Ascending aorta (tissue), 2 donors: Measurements from ENCODE around the gene NFIA. TPM values are rescaled to one million over a fixed set of nuclear protein-coding genes. Genes with fewer than 3 reads are reported as not detected.
A peak's percentile ranks its signal among the peaks of the same experiment; 100 is the strongest.

ENCODE experiments used
- DNase-seq, 2 donors: peaks; one replicate each; pipeline ENCODE4 v3.0.0-alpha.2; 2019; ENCODE audit warnings: low spot score in 2 of 2
- H3K27ac ChIP-seq, 2 donors: fragments of 200-600 bp; sonication (generic); one replicate each; pipeline ENCODE4 v1.5.1; 2016 to 2017; ENCODE audit warnings: mild to moderate bottlenecking in 1 of 2
- H3K27me3 ChIP-seq: fragments of 200-600 bp; sonication (generic); one replicate; pipeline ENCODE4 v1.5.1; 2017
- H3K36me3 ChIP-seq, 2 donors: fragments of 200-600 bp; sonication (generic); one replicate each; pipeline ENCODE4 v1.5.1; 2016
- H3K4me1 ChIP-seq, 2 donors: fragments of 200-600 bp; sonication (generic); one replicate each; pipeline ENCODE4 v1.5.1; 2016 to 2017; ENCODE audit warnings: mild to moderate bottlenecking in 1 of 2
- H3K4me3 ChIP-seq, 2 donors: fragments of 200-600 bp; sonication (generic); one replicate each; pipeline ENCODE4 v1.5.1; 2016 to 2017; ENCODE audit warnings: mild to moderate bottlenecking in 1 of 2
- H3K9me3 ChIP-seq, 2 donors: fragments of 200-600 bp; sonication (generic); one replicate each; pipeline ENCODE4 v1.5.1; 2016
- intact Hi-C: fragments of 100-400 bp; cut with DNase I; formaldehyde crosslinking; loops from one replicate; pipeline ENCODE4 v1.15.1; 2023
- total RNA-seq: library from RNA; depleted of rRNA; stranded (reverse); fragments of >200 nt; gene quantifications from one replicate; pipeline ENCODE4 v1.1.0, GENCODE V29; 2016
- TF ChIP-seq, protein P1 (sequence below), 3 experiments: fragments of 200-600 bp in 2 of 3; fragments of 450-650 bp in 1 of 3; sonication (generic) in 2 of 3; IDR thresholded peaks; one replicate each; pipeline ENCODE4 v1.5.1; 2016 to 2019; ENCODE audit warnings: antibody characterized with exemption in 3 of 3, mild to moderate bottlenecking in 1 of 3, moderate library complexity in 1 of 3

Gene NFIA
- total RNA-seq, 1 donor from 2014 or later, result 52.0 TPM

- DNase-seq, result no peak
- Histone ChIP-seq H3K9me3 (no peaks in the 10 kb centered on the region), H3K27ac (peak overlapping the region; percentile 48 to 66), H3K4me1 (peaks cover 0 to 18% of the 10 kb centered on the region in 2 donors), H3K4me3 (no peak overlapping the region), H3K36me3 (peaks cover 25 to 35% of the 10 kb centered on the region in 2 donors), H3K27me3 (no peaks in the 10 kb centered on the region)
- TF ChIP-seq, protein P1, sequence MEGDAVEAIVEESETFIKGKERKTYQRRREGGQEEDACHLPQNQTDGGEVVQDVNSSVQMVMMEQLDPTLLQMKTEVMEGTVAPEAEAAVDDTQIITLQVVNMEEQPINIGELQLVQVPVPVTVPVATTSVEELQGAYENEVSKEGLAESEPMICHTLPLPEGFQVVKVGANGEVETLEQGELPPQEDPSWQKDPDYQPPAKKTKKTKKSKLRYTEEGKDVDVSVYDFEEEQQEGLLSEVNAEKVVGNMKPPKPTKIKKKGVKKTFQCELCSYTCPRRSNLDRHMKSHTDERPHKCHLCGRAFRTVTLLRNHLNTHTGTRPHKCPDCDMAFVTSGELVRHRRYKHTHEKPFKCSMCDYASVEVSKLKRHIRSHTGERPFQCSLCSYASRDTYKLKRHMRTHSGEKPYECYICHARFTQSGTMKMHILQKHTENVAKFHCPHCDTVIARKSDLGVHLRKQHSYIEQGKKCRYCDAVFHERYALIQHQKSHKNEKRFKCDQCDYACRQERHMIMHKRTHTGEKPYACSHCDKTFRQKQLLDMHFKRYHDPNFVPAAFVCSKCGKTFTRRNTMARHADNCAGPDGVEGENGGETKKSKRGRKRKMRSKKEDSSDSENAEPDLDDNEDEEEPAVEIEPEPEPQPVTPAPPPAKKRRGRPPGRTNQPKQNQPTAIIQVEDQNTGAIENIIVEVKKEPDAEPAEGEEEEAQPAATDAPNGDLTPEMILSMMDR (IDR thresholded peaks at IDR 0.05), result no peak
- intact Hi-C loops, result no loop called here
Observed at GRCh38 chr1:61404597-61405376, 322.4 kb downstream of the NFIA start.

GRCh38 chr1:61406467-61406866 lies 324.1 kb downstream of the NFIA start:
- TF ChIP-seq, protein P1 (IDR thresholded peaks at IDR 0.05), result no peak

GRCh38 chr1:61412601-61413000 lies 330.2 kb downstream of the NFIA start:
- peaks cover 24 to 47% of the 10 kb centered on the region in 2 donors for H3K36me3 ChIP-seq
- no peaks in the 10 kb centered on the region for H3K27me3 ChIP-seq
- intact Hi-C loops, result no loop called here
- no peaks in the 10 kb centered on the region for H3K9me3 ChIP-seq
- H3K27ac ChIP-seq, result no peak overlapping the region
- H3K4me1 ChIP-seq, result no peaks in the 10 kb centered on the region
- TF ChIP-seq, protein P1 (IDR thresholded peaks at IDR 0.05), result no peak
- no peak for DNase-seq
- no peak overlapping the region for H3K4me3 ChIP-seq

More at GRCh38 chr1:61406467-61406866, 324.1 kb downstream of the NFIA start:
- H3K4me3 ChIP-seq, result no peak overlapping the region
- intact Hi-C loops, result no loop called here
- H3K9me3 ChIP-seq, result no peaks in the 10 kb centered on the region
- H3K4me1 ChIP-seq, result peaks cover 0 to 14% of the 10 kb centered on the region in 2 donors
- H3K27me3 ChIP-seq, result no peaks in the 10 kb centered on the region
- no peak overlapping the region for H3K27ac ChIP-seq
- DNase-seq, result no peak
- peaks cover 30 to 51% of the 10 kb centered on the region in 2 donors for H3K36me3 ChIP-seq

DNA sequence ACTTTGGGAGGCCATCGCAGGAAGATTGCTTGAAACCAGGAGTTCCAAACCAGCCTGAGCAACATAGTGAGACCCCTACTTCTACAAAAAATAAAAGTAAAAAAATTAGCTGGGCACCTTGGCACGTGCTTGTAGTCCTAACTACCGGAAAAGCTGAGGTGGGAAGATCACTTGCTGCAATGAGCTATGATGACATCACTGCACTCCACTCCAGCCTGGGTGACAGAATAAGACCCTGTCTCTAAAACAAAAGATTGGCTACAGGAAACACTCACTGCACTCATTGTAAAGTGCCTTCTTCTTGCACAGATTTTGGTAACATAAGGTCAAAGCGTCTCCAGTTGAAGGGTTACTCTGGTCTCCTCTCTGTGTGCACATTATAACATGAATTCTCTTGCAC lies 336.8 kb downstream of the NFIA start:
- no peak overlapping the region for H3K27ac ChIP-seq
- H3K4me1 ChIP-seq, result peaks cover 0 to 6% of the 10 kb centered on the region in 2 donors
- intact Hi-C loops, result no loop called here
- H3K9me3 ChIP-seq, result no peaks in the 10 kb centered on the region
- TF ChIP-seq, protein P1 (IDR thresholded peaks at IDR 0.05), result no peak
- H3K4me3 ChIP-seq, result no peak overlapping the region
- DNase-seq, result no peak
- H3K27me3 ChIP-seq, result no peaks in the 10 kb centered on the region
- peaks cover 5 to 7% of the 10 kb centered on the region in 2 donors for H3K36me3 ChIP-seq

DNA sequence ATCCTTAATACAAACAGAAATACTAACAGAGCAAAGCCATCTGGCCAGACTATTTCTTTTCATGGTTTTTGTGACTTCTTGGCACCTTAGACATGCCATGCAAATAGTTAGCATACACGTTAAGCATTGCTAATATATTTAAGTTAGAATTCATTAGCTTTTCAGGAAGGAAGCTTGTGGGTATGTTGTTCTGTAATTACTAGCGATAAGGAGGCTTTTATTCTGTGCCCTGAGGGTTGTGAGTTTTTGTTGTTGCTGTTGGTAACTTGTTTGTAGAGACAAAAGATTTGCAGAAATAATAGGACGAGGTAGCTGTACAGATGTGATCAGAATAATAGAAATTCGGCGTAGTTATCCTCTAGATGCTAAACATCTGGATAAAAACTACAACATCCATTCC lies 337.3 kb downstream of the NFIA start:
- Histone ChIP-seq H3K4me3 (no peak overlapping the region), H3K36me3 (peaks cover 5 to 7% of the 10 kb centered on the region in 2 donors), H3K27ac (no peak overlapping the region), H3K9me3 (no peaks in the 10 kb centered on the region), H3K27me3 (no peaks in the 10 kb centered on the region), H3K4me1 (peaks cover 0 to 6% of the 10 kb centered on the region in 2 donors)
- intact Hi-C loops, result no loop called here
- TF ChIP-seq, protein P1 (IDR thresholded peaks at IDR 0.05), result no peak
- no peak for DNase-seq
